ENCODE results near the gene PPP1R9B.

GRCh38 chr17:50161911-50162288 is 11.4 kb upstream of the PPP1R9B start:
- TF ChIP-seq FOXJ3 (CRISPR knock-in tag; IDR thresholded peaks at IDR 0.05; ENCODE audit: borderline replicate concordance) (no peak), SP1 (CRISPR knock-in tag; conservative IDR thresholded peaks at IDR 0.05) (no peak), MAX (CRISPR knock-in tag; IDR thresholded peaks at IDR 0.05) (no peak), CTCF (IDR thresholded peaks at IDR 0.05) (no peak), USF1 (CRISPR knock-in tag; IDR thresholded peaks at IDR 0.05) (no peak), ATF6 (CRISPR knock-in tag; IDR thresholded peaks at IDR 0.05) (no peak), E2F5 (CRISPR knock-in tag; IDR thresholded peaks at IDR 0.05) (no peak), ZNF416 (CRISPR knock-in tag; IDR thresholded peaks at IDR 0.05) (no peak), ZNF138 (CRISPR knock-in tag; conservative IDR thresholded peaks at IDR 0.05) (no peak), ETV6 (CRISPR knock-in tag; IDR thresholded peaks at IDR 0.05) (no peak), RELA (CRISPR knock-in tag; IDR thresholded peaks at IDR 0.05; ENCODE audit: borderline replicate concordance) (no peak), TEAD4 (CRISPR knock-in tag; IDR thresholded peaks at IDR 0.05) (no peak), NR2C2 (CRISPR knock-in tag; IDR thresholded peaks at IDR 0.05) (no peak)

Measured in WTC11 (cell line).